ENCODE results near the gene DAZ1. TPM values are rescaled to one million over a fixed set of nuclear protein-coding genes. Genes with fewer than 3 reads are reported as not detected.
"Not testable (repeated sequence)": the region's sequence is repeated elsewhere in the genome, so short reads cannot be mapped to it uniquely, and the experiment has no call there.

DAZ1 gene, protein sequence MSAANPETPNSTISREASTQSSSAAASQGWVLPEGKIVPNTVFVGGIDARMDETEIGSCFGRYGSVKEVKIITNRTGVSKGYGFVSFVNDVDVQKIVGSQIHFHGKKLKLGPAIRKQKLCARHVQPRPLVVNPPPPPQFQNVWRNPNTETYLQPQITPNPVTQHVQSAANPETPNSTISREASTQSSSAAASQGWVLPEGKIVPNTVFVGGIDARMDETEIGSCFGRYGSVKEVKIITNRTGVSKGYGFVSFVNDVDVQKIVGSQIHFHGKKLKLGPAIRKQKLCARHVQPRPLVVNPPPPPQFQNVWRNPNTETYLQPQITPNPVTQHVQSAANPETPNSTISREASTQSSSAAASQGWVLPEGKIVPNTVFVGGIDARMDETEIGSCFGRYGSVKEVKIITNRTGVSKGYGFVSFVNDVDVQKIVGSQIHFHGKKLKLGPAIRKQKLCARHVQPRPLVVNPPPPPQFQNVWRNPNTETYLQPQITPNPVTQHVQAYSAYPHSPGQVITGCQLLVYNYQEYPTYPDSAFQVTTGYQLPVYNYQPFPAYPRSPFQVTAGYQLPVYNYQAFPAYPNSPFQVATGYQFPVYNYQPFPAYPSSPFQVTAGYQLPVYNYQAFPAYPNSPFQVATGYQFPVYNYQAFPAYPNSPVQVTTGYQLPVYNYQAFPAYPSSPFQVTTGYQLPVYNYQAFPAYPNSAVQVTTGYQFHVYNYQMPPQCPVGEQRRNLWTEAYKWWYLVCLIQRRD
- not detected for polyA plus RNA-seq (2013, experiment 1 of 4)
- polyA plus RNA-seq (2013, experiment 2 of 4): not detected
- not detected for polyA plus RNA-seq (2013, experiment 3 of 4)
- polyA plus RNA-seq (2013, experiment 4 of 4): not detected

DNA sequence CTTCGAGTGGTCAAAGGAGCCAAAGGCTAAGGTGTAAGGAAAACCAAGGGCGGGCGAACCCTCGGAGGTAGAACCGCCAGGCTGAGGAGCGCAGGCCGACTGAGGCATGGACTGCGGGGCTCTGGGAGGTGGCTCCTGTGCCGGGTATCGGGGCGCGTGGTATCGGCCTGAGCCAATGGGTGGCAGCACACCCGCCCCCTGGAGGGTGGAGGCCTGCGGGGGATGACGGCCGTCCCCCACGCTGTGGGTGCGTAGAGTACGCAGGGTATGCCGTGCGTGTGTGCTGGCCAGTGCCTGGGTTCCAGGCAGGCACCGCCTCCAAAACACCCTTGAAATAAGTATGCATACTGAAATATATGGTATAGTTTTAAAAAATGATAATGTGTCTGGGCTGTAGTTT lies at the start of gene DAZ1:
Gene DAZ1, minus strand, starts transcription at position 101 of the 400 bp plus-strand sequence. CDS start 208 bp downstream, outside the sequence.
- not testable (repeated sequence) for H3K4me1 ChIP-seq (ENCODE audit: control insufficient read depth, insufficient read depth, low read length); H3K9me3 ChIP-seq (ENCODE audit: control insufficient read depth, low read length); H3K27me3 ChIP-seq (ENCODE audit: control insufficient read depth, insufficient read depth, low read length, poor library complexity, severe bottlenecking); H3K36me3 ChIP-seq (ENCODE audit: control insufficient read depth, insufficient read depth, low read length); H3K4me3 ChIP-seq (ENCODE audit: insufficient read depth, low read depth, low read length); H3K27ac ChIP-seq (ENCODE audit: insufficient read depth, low read depth, low read length, poor library complexity, severe bottlenecking)
- no CpG with 5 or more reads among the region's 23 CpGs for WGBS, 2 experiments

DNA sequence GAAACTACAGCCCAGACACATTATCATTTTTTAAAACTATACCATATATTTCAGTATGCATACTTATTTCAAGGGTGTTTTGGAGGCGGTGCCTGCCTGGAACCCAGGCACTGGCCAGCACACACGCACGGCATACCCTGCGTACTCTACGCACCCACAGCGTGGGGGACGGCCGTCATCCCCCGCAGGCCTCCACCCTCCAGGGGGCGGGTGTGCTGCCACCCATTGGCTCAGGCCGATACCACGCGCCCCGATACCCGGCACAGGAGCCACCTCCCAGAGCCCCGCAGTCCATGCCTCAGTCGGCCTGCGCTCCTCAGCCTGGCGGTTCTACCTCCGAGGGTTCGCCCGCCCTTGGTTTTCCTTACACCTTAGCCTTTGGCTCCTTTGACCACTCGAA lies 20.4 kb upstream of the DAZ1 start, which contains the start of gene DAZ2:
Gene DAZ2, plus strand, starts transcription at position 301 of the 400 bp plus-strand sequence. CDS start 208 bp downstream, outside the sequence.
- H3K36me3 ChIP-seq (ENCODE audit: control insufficient read depth, insufficient read depth, low read length); H3K4me1 ChIP-seq (ENCODE audit: control insufficient read depth, insufficient read depth, low read length); H3K27ac ChIP-seq (ENCODE audit: insufficient read depth, low read depth, low read length, poor library complexity, severe bottlenecking); H3K27me3 ChIP-seq (ENCODE audit: control insufficient read depth, insufficient read depth, low read length, poor library complexity, severe bottlenecking); H3K9me3 ChIP-seq (ENCODE audit: control insufficient read depth, low read length); H3K4me3 ChIP-seq (ENCODE audit: insufficient read depth, low read depth, low read length): not testable (repeated sequence)
- WGBS, 2 experiments: no CpG with 5 or more reads among the region's 23 CpGs

DNA sequence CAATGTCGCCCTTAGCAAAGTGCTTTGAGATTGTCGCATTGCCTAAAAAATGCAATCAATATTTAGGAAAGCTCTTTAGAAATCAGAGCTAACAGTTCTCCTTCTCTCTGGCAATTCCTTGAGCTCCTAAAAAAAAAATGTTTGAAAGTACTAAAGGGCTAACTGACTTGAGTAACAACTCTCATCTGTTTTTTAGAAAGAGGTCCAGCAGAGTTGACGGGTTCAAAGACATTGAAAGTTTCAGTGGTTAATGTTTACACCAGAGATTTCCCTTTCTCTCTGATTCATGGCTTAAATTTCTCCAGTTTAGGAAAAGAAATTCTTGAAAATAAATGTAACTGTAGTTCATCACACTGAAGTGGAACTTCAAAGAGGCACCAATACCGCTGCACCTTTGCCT lies 11.9 kb upstream of the DAZ1 start:
- WGBS, 2 experiments: no CpG with 5 or more reads among the region's 4 CpGs
- not testable (repeated sequence) for H3K36me3 ChIP-seq (ENCODE audit: control insufficient read depth, insufficient read depth, low read length); H3K27ac ChIP-seq (ENCODE audit: insufficient read depth, low read depth, low read length, poor library complexity, severe bottlenecking); H3K27me3 ChIP-seq (ENCODE audit: control insufficient read depth, insufficient read depth, low read length, poor library complexity, severe bottlenecking); H3K9me3 ChIP-seq (ENCODE audit: control insufficient read depth, low read length); H3K4me1 ChIP-seq (ENCODE audit: control insufficient read depth, insufficient read depth, low read length); H3K4me3 ChIP-seq (ENCODE audit: insufficient read depth, low read depth, low read length)

DNA sequence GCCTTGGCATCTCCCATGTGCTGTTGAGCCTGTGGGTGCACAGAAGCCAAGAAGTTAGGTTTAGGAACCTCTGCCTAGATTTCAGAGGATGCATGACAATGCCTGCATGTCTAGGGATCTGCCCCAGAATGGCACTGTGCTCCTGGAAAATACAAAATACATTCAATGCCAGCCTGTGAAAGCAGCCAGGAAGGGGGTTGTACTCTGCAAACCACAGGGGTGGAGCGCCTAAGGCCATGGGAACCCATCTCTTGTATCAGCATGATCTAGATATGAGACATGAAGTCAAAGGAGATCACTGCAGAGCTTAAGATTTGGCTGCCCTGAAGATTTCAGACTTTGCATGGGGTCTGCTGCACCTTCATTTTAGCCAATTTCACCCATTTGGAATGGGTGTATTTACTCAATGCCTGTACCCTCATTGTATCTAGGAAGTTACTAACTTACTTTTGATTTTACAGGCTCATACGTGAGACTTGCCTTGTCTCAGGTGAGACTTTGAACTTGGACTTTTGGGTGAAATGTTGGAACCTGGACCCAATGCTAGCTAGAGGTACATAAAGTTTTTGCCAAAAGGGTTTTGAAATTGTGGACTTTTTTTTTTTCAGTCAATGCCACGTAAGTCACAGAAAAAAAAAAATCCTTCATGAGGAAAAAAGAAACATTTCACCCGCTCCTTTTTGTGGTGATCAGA lies 11.1 kb upstream of the DAZ1 start:
- H3K27me3 ChIP-seq (ENCODE audit: control insufficient read depth, insufficient read depth, low read length, poor library complexity, severe bottlenecking); H3K27ac ChIP-seq (ENCODE audit: insufficient read depth, low read depth, low read length, poor library complexity, severe bottlenecking); H3K4me3 ChIP-seq (ENCODE audit: insufficient read depth, low read depth, low read length); H3K9me3 ChIP-seq (ENCODE audit: control insufficient read depth, low read length); H3K4me1 ChIP-seq (ENCODE audit: control insufficient read depth, insufficient read depth, low read length); H3K36me3 ChIP-seq (ENCODE audit: control insufficient read depth, insufficient read depth, low read length): not testable (repeated sequence)
- no CpG with 5 or more reads among the region's 4 CpGs for WGBS, 2 experiments

DNA sequence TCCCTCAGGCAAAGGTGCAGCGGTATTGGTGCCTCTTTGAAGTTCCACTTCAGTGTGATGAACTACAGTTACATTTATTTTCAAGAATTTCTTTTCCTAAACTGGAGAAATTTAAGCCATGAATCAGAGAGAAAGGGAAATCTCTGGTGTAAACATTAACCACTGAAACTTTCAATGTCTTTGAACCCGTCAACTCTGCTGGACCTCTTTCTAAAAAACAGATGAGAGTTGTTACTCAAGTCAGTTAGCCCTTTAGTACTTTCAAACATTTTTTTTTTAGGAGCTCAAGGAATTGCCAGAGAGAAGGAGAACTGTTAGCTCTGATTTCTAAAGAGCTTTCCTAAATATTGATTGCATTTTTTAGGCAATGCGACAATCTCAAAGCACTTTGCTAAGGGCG lies 8.6 kb upstream of the DAZ1 start:
- whole genome bisulfite sequencing, 2 experiments: no CpG with 5 or more reads among the region's 4 CpGs
- not testable (repeated sequence) for H3K4me1 ChIP-seq (ENCODE audit: control insufficient read depth, insufficient read depth, low read length); H3K27ac ChIP-seq (ENCODE audit: insufficient read depth, low read depth, low read length, poor library complexity, severe bottlenecking); H3K27me3 ChIP-seq (ENCODE audit: control insufficient read depth, insufficient read depth, low read length, poor library complexity, severe bottlenecking); H3K9me3 ChIP-seq (ENCODE audit: control insufficient read depth, low read length); H3K4me3 ChIP-seq (ENCODE audit: insufficient read depth, low read depth, low read length); H3K36me3 ChIP-seq (ENCODE audit: control insufficient read depth, insufficient read depth, low read length)
